ENCODE measurements around the gene CARS1. TPM values are rescaled to one million over a fixed set of nuclear protein-coding genes. Genes with fewer than 3 reads are reported as not detected.

The CARS1 gene
- total RNA-seq, 4 donors from 2014 or later = 41.7 to 59.9 (median 54.1) TPM

DNA sequence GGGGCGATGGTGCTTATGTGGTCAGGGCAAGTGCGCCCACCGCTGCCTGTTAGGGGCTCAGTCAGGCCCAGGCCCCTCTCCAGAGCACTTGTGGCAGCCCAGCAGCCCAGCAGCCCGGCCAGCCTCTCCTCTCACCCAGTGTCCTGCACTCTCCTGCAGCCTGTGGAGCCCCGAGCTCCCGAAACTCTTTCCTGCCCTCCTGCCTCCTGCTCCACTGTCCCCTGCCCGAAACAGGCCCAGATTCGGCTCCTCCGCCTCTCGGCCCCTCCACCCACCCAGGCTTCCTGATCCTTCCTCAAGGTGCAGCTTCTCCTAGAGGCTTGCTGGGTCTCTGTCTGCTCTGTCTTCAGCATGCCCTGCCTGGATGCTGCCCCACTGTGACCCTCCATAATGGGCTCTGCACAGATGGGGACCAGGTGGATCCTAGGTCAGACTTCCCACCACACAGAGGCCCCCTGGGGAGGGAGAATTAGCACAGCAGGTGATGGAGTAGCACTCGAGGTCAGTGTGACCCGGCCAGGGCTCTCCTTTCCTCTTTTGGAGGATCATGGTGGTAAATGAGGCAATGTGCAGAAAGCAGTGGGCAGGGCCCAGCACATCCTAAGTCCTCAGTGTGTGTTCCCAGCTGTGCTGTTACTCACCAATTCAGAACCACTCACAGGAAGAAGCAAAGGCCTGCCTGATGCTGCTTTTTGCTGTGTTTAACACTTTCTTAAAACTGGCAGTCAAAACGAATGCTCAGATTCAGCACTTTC is 46.5 kb downstream of the CARS1 start:
- peaks cover 0 to 89% (median 0%) of the 10 kb centered on the region in 3 donors for H3K36me3 ChIP-seq
- TF ChIP-seq POLR2A (IDR thresholded peaks at IDR 0.05) (no peak), CTCF (IDR thresholded peaks at IDR 0.05) (no peak)
- no peaks in the 10 kb centered on the region for H3K9me3 ChIP-seq

DNA sequence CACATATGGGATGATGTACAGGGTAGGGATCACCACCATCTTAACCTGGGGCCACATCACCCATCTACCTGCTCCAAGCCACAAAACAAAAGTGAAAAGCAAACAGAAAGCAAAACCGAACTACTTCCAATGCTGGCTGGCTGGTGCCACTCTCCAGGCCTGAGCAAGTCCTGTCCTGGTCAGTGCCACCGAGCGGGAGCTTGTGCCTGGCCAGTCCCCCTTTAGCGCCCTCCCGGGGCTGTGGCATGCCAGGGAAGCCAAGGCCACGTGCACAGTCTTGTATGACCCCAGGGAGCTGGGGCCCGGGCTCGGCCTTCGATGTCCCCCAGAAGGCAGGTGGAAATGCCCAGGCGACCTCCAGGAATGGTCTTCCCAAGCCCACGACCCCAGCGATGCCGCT is 47.2 kb downstream of the CARS1 start:
- H3K27ac ChIP-seq = no peak overlapping the region
- H3K9me3 ChIP-seq = no peaks in the 10 kb centered on the region
- TF ChIP-seq CTCF (IDR thresholded peaks at IDR 0.05) = no peak
- TF ChIP-seq POLR2A (IDR thresholded peaks at IDR 0.05) = no peak
- peaks cover 0 to 89% (median 0%) of the 10 kb centered on the region in 3 donors for H3K36me3 ChIP-seq
- no peaks in the 10 kb centered on the region for H3K4me1 ChIP-seq
- no peaks in the 10 kb centered on the region for H3K27me3 ChIP-seq
- peak in 1 of 3 donors; percentile 42 for DNase-seq
- no peak overlapping the region for H3K4me3 ChIP-seq

More for the DNA sequence above, 46.5 kb downstream of the CARS1 start:
- peak in 1 of 3 donors; percentile 30 for DNase-seq
- no peaks in the 10 kb centered on the region for H3K27me3 ChIP-seq
- peak overlapping the region in 1 of 4 donors; percentile 2 for H3K27ac ChIP-seq
- H3K4me3 ChIP-seq = no peak overlapping the region
- H3K4me1 ChIP-seq = no peaks in the 10 kb centered on the region

DNA sequence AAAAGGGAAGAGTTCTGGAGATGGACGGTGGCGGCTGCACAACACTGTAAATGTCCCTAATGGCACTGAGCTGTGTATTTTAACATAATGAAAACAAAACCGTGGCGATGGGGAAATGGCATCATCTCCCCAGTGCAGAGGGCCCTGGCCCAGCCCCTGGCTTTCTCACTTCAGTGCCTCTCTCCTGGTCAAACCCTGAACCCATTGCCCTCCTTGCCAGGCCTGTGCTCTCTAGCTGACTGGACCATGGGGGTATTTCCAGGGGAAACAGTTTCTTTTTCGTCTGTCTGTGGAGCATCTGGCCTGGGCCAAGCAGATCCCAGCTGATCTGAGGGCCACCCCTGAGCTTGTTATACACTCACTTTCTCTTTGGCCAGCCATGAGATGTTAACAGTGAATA is 47.7 kb downstream of the CARS1 start:
- Histone ChIP-seq H3K4me3 (no peak overlapping the region), H3K4me1 (no peaks in the 10 kb centered on the region), H3K27ac (no peak overlapping the region), H3K36me3 (peaks cover 0 to 89% (median 0%) of the 10 kb centered on the region in 3 donors), H3K9me3 (no peaks in the 10 kb centered on the region), H3K27me3 (no peaks in the 10 kb centered on the region)
- DNase-seq = peak in 2 of 3 donors; percentile 22 to 35
- TF ChIP-seq CTCF (IDR thresholded peaks at IDR 0.05) (no peak), POLR2A (IDR thresholded peaks at IDR 0.05) (no peak)

DNA sequence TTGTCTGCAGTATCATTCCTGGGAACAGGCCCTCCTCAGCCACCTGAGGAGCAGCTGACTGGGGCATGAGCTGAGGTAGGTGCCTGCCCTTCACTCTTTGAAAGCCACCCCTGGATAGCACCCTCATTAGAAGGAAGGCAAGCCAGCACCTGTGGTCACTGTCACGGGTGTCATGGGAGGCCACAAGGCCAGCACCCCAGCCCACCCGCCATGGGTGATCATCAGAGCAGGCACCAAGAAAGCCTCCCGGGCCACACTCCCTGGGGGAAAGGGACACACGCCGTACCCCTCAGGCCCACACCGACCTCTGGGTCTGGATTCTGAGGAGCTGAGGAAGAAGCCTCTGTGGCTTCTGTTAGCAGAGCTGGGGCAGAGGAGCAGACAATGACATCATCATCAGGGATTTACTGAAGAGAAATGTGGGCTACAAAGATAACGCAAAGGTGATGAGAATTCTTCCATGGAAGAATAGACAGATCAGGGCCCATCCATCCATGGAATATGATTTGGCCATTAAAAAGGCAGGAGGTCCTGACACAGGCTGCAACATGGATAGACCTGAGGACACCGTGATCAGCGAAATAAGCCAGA is 48.4 kb downstream of the CARS1 start:
- Histone ChIP-seq H3K9me3 (no peaks in the 10 kb centered on the region), H3K4me1 (no peaks in the 10 kb centered on the region), H3K27ac (no peak overlapping the region), H3K27me3 (no peaks in the 10 kb centered on the region), H3K4me3 (no peak overlapping the region), H3K36me3 (peaks cover 0 to 89% (median 0%) of the 10 kb centered on the region in 3 donors)
- TF ChIP-seq CTCF (IDR thresholded peaks at IDR 0.05) = no peak
- no peak for TF ChIP-seq POLR2A (IDR thresholded peaks at IDR 0.05)
- peak in 2 of 3 donors; percentile 22 to 41 for DNase-seq

DNA sequence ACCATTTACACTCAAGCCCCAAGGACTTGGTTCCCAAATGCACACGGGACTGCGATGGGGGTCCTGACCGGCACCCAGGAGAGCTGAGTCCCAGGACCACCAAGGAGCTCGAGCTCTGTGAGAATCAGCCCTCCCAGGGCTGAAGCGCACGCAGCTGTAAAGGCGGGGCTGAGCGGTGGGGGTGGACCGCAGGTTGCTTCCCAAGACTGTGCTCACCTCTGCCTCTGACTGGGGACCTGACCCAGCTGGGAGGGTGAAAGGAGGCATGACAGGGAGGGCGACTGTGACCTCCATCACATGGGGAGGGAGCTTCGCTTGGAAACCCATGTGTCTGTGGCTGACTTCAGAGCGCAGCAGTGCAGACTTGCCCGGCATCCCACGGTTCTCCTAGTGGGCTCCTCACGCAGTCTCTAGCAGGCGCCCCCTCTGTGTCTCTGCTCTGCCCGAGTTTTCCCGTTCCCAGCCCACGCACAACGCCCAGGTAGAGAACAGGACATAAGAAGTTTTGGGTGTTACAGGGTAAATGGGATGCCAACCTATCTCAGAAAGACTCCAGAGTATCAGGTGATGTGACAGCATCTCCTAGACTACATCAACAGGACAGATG is 49.7 kb downstream of the CARS1 start:
- Histone ChIP-seq H3K4me3 (no peak overlapping the region), H3K27ac (no peak overlapping the region), H3K4me1 (no peaks in the 10 kb centered on the region), H3K36me3 (peaks cover 0 to 87% (median 0%) of the 10 kb centered on the region in 3 donors), H3K9me3 (no peaks in the 10 kb centered on the region), H3K27me3 (no peaks in the 10 kb centered on the region)
- TF ChIP-seq POLR2A (IDR thresholded peaks at IDR 0.05) = no peak
- no peak for TF ChIP-seq CTCF (IDR thresholded peaks at IDR 0.05)
- DNase-seq = peak in 1 of 3 donors; percentile 29

Data from Peyer's patch (tissue), 4 donors.